Stimulated activated memory B cell treated with anti-CD40 and anti-IgM and Interleukin-4, amounts not matched to agents 10 μg/mL and 1 μg/mL and 100 μg/mL, for 72 hours (primary cell): ENCODE measurements around the gene LYPD6B.
"Not testable (repeated sequence)": the region's sequence is repeated elsewhere in the genome, so short reads cannot be mapped to it uniquely, and the experiment has no call there.

Experiments
- ATAC-seq: fragments of 150-1000 bp; cut with Tn5 transposase; 2 replicates; pipeline ENCODE4 v1.10.0; 2021
- H3K27ac Mint-ChIP-seq: one replicate; pipeline ENCODE4 v1.8.0; 2022; ENCODE audit warnings: mild to moderate bottlenecking, mixed read lengths
- H3K27me3 Mint-ChIP-seq: one replicate; pipeline ENCODE4 v1.8.0; 2022; ENCODE audit warnings: mixed read lengths
- H3K36me3 Mint-ChIP-seq: one replicate; pipeline ENCODE4 v1.8.0; 2022; ENCODE audit warnings: mixed read lengths
- H3K4me1 Mint-ChIP-seq: one replicate; pipeline ENCODE4 v1.8.0; 2022; ENCODE audit warnings: mixed read lengths
- H3K4me3 Mint-ChIP-seq: one replicate; pipeline ENCODE4 v1.8.0; 2022; ENCODE audit warnings: mild to moderate bottlenecking, moderate library complexity, mixed read lengths
- H3K9me3 Mint-ChIP-seq: one replicate; pipeline ENCODE4 v1.8.0; 2022; ENCODE audit warnings: mixed read lengths

The LYPD6B gene

GRCh38 chr2:149224543-149224942, 186.0 kb downstream of the LYPD6B start:
- Mint-ChIP-seq H3K27ac (no peak overlapping the region), H3K27me3 (peaks cover 43% of the 10 kb centered on the region), H3K4me3 (no peak overlapping the region), H3K36me3 (no peaks in the 10 kb centered on the region), H3K9me3 (no peaks in the 10 kb centered on the region), H3K4me1 (no peaks in the 10 kb centered on the region)
- no peak for ATAC-seq

- Mint-ChIP-seq H3K4me3 (no peak overlapping the region), H3K27me3 (peaks cover 48% of the 10 kb centered on the region), H3K36me3 (no peaks in the 10 kb centered on the region), H3K9me3 (no peaks in the 10 kb centered on the region), H3K27ac (no peak overlapping the region), H3K4me1 (no peaks in the 10 kb centered on the region)
- ATAC-seq, result no peak
These were observed 186.9 kb downstream of the LYPD6B start for GRCh38 chr2:149225446-149225845.

GRCh38 chr2:149226790-149227189, 188.3 kb downstream of the LYPD6B start:
- no peak for ATAC-seq
- H3K9me3 Mint-ChIP-seq, result no peaks in the 10 kb centered on the region
- no peak overlapping the region for H3K27ac Mint-ChIP-seq
- peaks cover 58% of the 10 kb centered on the region for H3K27me3 Mint-ChIP-seq
- H3K4me1 Mint-ChIP-seq, result no peaks in the 10 kb centered on the region
- no peak overlapping the region for H3K4me3 Mint-ChIP-seq
- no peaks in the 10 kb centered on the region for H3K36me3 Mint-ChIP-seq

- H3K27ac Mint-ChIP-seq, result no peak overlapping the region
- no peaks in the 10 kb centered on the region for H3K4me1 Mint-ChIP-seq
- H3K4me3 Mint-ChIP-seq, result no peak overlapping the region
These were observed 197.4 kb downstream of the LYPD6B start for GRCh38 chr2:149235816-149236375.

GRCh38 chr2:149236410-149236809, 197.9 kb downstream of the LYPD6B start:
- no peak for ATAC-seq

More at GRCh38 chr2:149235816-149236375, 197.4 kb downstream of the LYPD6B start:
- Mint-ChIP-seq H3K9me3 (peaks cover 8% of the 10 kb centered on the region), H3K27me3 (peaks cover 25% of the 10 kb centered on the region), H3K36me3 (no peaks in the 10 kb centered on the region)
- no peak for ATAC-seq

GRCh38 chr2:149246186-149246585, 207.7 kb downstream of the LYPD6B start:
- no peak overlapping the region for H3K4me3 Mint-ChIP-seq
- H3K9me3 Mint-ChIP-seq, result no peaks in the 10 kb centered on the region
- no peak overlapping the region for H3K27ac Mint-ChIP-seq

More at GRCh38 chr2:149236410-149236809, 197.9 kb downstream of the LYPD6B start:
- Mint-ChIP-seq H3K9me3 (peaks cover 8% of the 10 kb centered on the region), H3K4me3 (no peak overlapping the region), H3K27ac (no peak overlapping the region), H3K4me1 (no peaks in the 10 kb centered on the region), H3K36me3 (no peaks in the 10 kb centered on the region), H3K27me3 (peaks cover 21% of the 10 kb centered on the region)

GRCh38 chr2:149251436-149251835, 212.9 kb downstream of the LYPD6B start:
- ATAC-seq, H3K36me3 Mint-ChIP-seq, H3K4me3 Mint-ChIP-seq, H3K27ac Mint-ChIP-seq, H3K4me1 Mint-ChIP-seq: not testable (repeated sequence)
- peaks cover 17% of the 10 kb centered on the region for H3K27me3 Mint-ChIP-seq
- H3K9me3 Mint-ChIP-seq, result peaks cover 14% of the 10 kb centered on the region

More at GRCh38 chr2:149246186-149246585, 207.7 kb downstream of the LYPD6B start:
- Mint-ChIP-seq H3K36me3 (no peaks in the 10 kb centered on the region), H3K4me1 (peaks cover 5% of the 10 kb centered on the region), H3K27me3 (peaks cover 12% of the 10 kb centered on the region)
- no peak for ATAC-seq

- not testable (repeated sequence) for H3K36me3 Mint-ChIP-seq, ATAC-seq, H3K27ac Mint-ChIP-seq, H3K4me1 Mint-ChIP-seq, H3K4me3 Mint-ChIP-seq
- Mint-ChIP-seq H3K9me3 (peaks cover 17% of the 10 kb centered on the region), H3K27me3 (peaks cover 39% of the 10 kb centered on the region)
These were observed 218.4 kb downstream of the LYPD6B start for GRCh38 chr2:149256877-149257276.

- Mint-ChIP-seq H3K9me3 (peaks cover 17% of the 10 kb centered on the region), H3K36me3 (peaks cover 6% of the 10 kb centered on the region), H3K4me3 (no peak overlapping the region), H3K27ac (no peak overlapping the region), H3K4me1 (no peaks in the 10 kb centered on the region), H3K27me3 (peaks cover 39% of the 10 kb centered on the region)
- no peak for ATAC-seq
These were observed 220.0 kb downstream of the LYPD6B start for GRCh38 chr2:149258531-149258930.

- H3K4me1 Mint-ChIP-seq, result no peaks in the 10 kb centered on the region
- peaks cover 6% of the 10 kb centered on the region for H3K36me3 Mint-ChIP-seq
- H3K27me3 Mint-ChIP-seq, result peaks cover 35% of the 10 kb centered on the region
- H3K27ac Mint-ChIP-seq, result no peak overlapping the region
- ATAC-seq, result no peak
- H3K9me3 Mint-ChIP-seq, result peaks cover 17% of the 10 kb centered on the region
- H3K4me3 Mint-ChIP-seq, result no peak overlapping the region
These were observed 220.6 kb downstream of the LYPD6B start for GRCh38 chr2:149259136-149259535.

- Mint-ChIP-seq H3K9me3 (peaks cover 3% of the 10 kb centered on the region), H3K4me1 (no peaks in the 10 kb centered on the region), H3K36me3 (no peaks in the 10 kb centered on the region), H3K27ac (no peak overlapping the region), H3K4me3 (no peak overlapping the region), H3K27me3 (peaks cover 23% of the 10 kb centered on the region)
- ATAC-seq, result no peak
These were observed 223.2 kb downstream of the LYPD6B start for GRCh38 chr2:149261692-149262091.
